Endothelial cell of umbilical vein (primary cell): ENCODE measurements around the gene KCNH8. TPM values are rescaled to one million over a fixed set of nuclear protein-coding genes. Genes with fewer than 3 reads are reported as not detected.

Experiments used
- BruUV-seq: library from RNA; stranded (reverse); fragments of 400-500 nt; replicated peaks from 2 replicates; lab custom pipeline; 2021; lab: Mats Ljungman, UMichigan
- CTCF ChIA-PET: fragments of 300-600, 350-600 bp; sonication (Branson Sonifier 250); formaldehyde crosslinking; loops from one replicate; lab custom pipeline; 2021; ENCODE audit warnings: antibody characterized with exemption, inconsistent platforms; lab: Charles Lee
- POLR2A ChIA-PET: fragments of 300-600, 350-600 bp; sonication (Branson Sonifier 250); formaldehyde crosslinking; loops from one replicate; lab custom pipeline; 2021; ENCODE audit warnings: antibody characterized with exemption, inconsistent platforms; lab: Charles Lee
- DNase-seq: peaks from one replicate; pipeline ENCODE4 v3.0.0-alpha.2; 2011; ENCODE audit warnings: low read depth, low spot score
- FAIRE-seq: peaks from 2 replicates; lab custom pipeline; 2011; peaks lifted over from hg19 to GRCh38; lab: Jason Lieb, UNC
- H2AFZ ChIP-seq: 2 replicates; pipeline ENCODE4 v1.6.0; 2012; ENCODE audit warnings: low read depth, low read length, control low read depth, inconsistent platforms
- H3K27ac ChIP-seq: 2 replicates; pipeline ENCODE4 v1.5.1; 2011; ENCODE audit warnings: low read depth, mild to moderate bottlenecking, control low read depth, low read length, moderate library complexity; ENCODE audit not compliant: insufficient read depth
- H3K27me3 ChIP-seq, 2 experiments: 2 replicates each; pipeline versions ENCODE4 v1.6.0 to v1.6.1; 2011; ENCODE audit warnings: low read length in 2 of 2, mixed read lengths in 1 of 2; ENCODE audit not compliant: control insufficient read depth in 2 of 2, insufficient read depth in 2 of 2
- H3K36me3 ChIP-seq, 2 experiments: 2 replicates in 1 of 2; 3 replicates in 1 of 2; pipeline ENCODE4 v1.5.1; 2011; ENCODE audit warnings: low read length in 2 of 2, mild to moderate bottlenecking in 1 of 2, moderate library complexity in 1 of 2; ENCODE audit not compliant: control insufficient read depth in 2 of 2, insufficient read depth in 2 of 2; ENCODE audit errors: extremely low read depth in 1 of 2
- H3K4me1 ChIP-seq: 3 replicates; pipeline ENCODE4 v1.5.1; 2011; ENCODE audit warnings: mild to moderate bottlenecking, low read length; ENCODE audit not compliant: control insufficient read depth, insufficient read depth; ENCODE audit errors: extremely low read depth
- H3K4me2 ChIP-seq: 2 replicates; pipeline ENCODE4 v1.6.1; 2011; ENCODE audit warnings: low read length, control low read depth, mixed read lengths; ENCODE audit not compliant: insufficient read depth
- H3K4me3 ChIP-seq, 3 experiments: fragments of 200-600 bp in 1 of 3; sonication (generic), shearing (Covaris generic) in 1 of 3; replicated peaks in 1 of 3; 2 replicates each; pipeline ENCODE4 v1.5.1; 2011 to 2016; ENCODE audit warnings: control low read depth in 3 of 3, low read length in 3 of 3, mild to moderate bottlenecking in 2 of 3, inconsistent platforms in 1 of 3, low read depth in 1 of 3, moderate library complexity in 1 of 3; ENCODE audit not compliant: insufficient read depth in 1 of 3
- H3K79me2 ChIP-seq: 2 replicates; pipeline ENCODE4 v1.6.0; 2012; ENCODE audit warnings: low read length, inconsistent platforms; ENCODE audit not compliant: control insufficient read depth, insufficient read depth
- H3K9ac ChIP-seq: replicated peaks from 2 replicates; pipeline ENCODE3; 2011; ENCODE audit warnings: low read length, control low read depth; ENCODE audit not compliant: insufficient read depth; ENCODE audit errors: extremely low read depth
- H3K9me1 ChIP-seq: replicated peaks from 3 replicates; pipeline ENCODE4 v1.6.0; 2011; ENCODE audit warnings: mild to moderate bottlenecking, low read length; ENCODE audit not compliant: control insufficient read depth, insufficient read depth; ENCODE audit errors: extremely low read depth
- H3K9me3 ChIP-seq: replicated peaks from 2 replicates; pipeline ENCODE4 v1.5.1; 2012; ENCODE audit warnings: low read length, inconsistent platforms; ENCODE audit not compliant: control insufficient read depth, insufficient read depth
- H4K20me1 ChIP-seq: replicated peaks from 2 replicates; pipeline ENCODE3; 2011; ENCODE audit warnings: mild to moderate bottlenecking, low read length; ENCODE audit not compliant: control insufficient read depth, insufficient read depth; ENCODE audit errors: extremely low read depth
- CTCF ChIP-seq, 2 donors: IDR thresholded peaks; 1 replicate in 1 of 2; 2 replicates in 1 of 2; pipeline ENCODE4 v1.5.1; 2011; ENCODE audit warnings: low read length in 2 of 2, mild to moderate bottlenecking in 2 of 2, moderate library complexity in 2 of 2, control low read depth in 1 of 2, inconsistent platforms in 1 of 2, low read depth in 1 of 2; ENCODE audit not compliant: insufficient read depth in 1 of 2; ENCODE audit errors: extremely low read depth in 1 of 2
- EZH2 ChIP-seq: IDR thresholded peaks from 2 replicates; pipeline ENCODE4 v1.6.1; 2012; ENCODE audit warnings: borderline replicate concordance, low read depth, mild to moderate bottlenecking, moderate library complexity, low read length, inconsistent platforms; ENCODE audit not compliant: severe bottlenecking
- FOS ChIP-seq: IDR thresholded peaks from 2 replicates; pipeline ENCODE4 v1.6.1; 2011; ENCODE audit warnings: mild to moderate bottlenecking, low read length, moderate library complexity, borderline replicate concordance; ENCODE audit not compliant: insufficient read depth
- GATA2 ChIP-seq: IDR thresholded peaks from 2 replicates; pipeline ENCODE4 v1.7.0; 2011; ENCODE audit warnings: low read depth, mild to moderate bottlenecking, moderate library complexity, mixed read lengths, low read length; ENCODE audit not compliant: insufficient read length, insufficient read depth
- JUN ChIP-seq: IDR thresholded peaks from 2 replicates; pipeline ENCODE4 v1.6.1; 2011; ENCODE audit warnings: borderline replicate concordance, low read depth; ENCODE audit not compliant: insufficient read length, insufficient read depth
- MAX ChIP-seq: IDR thresholded peaks from 2 replicates; pipeline ENCODE4 v1.6.1; 2011; ENCODE audit not compliant: insufficient read depth, insufficient read length
- MYC ChIP-seq: IDR thresholded peaks from one replicate; pipeline ENCODE4 v1.6.1; 2011; ENCODE audit warnings: mild to moderate bottlenecking, low read depth, low read length
- POLR2A ChIP-seq: IDR thresholded peaks from 2 replicates; pipeline ENCODE4 v1.6.1; 2012; ENCODE audit warnings: low read depth, mild to moderate bottlenecking, control low read depth, low read length
- POLR2AphosphoS5 ChIP-seq: IDR thresholded peaks from 2 replicates; pipeline ENCODE4 v1.6.1; 2012; ENCODE audit warnings: low read depth, mild to moderate bottlenecking, control low read depth, low read length, moderate library complexity; ENCODE audit not compliant: insufficient read depth
- dilution Hi-C: fragments of 300-500 bp; cut with MboI; formaldehyde crosslinking; loops from one replicate; pipeline ENCODE4 v1.15.0; 2019; ENCODE audit warnings: low sequenced_read_pairs; ENCODE audit not compliant: extremely low pct_ligation_motif_present
- intact Hi-C: fragments of 100-400 bp; cut with micrococcal nuclease; formaldehyde crosslinking; loops from one replicate; pipeline ENCODE4 v1.10.0; 2022
- polyA plus RNA-seq, 4 experiments: library from polyadenylated mRNA; depleted of rRNA in 3 of 4; stranded (reverse) in 3 of 4; unstranded in 1 of 4; fragments of >200 nt; gene quantifications; 2 replicates each; pipeline versions ENCODE4 v1.2.1 to v1.2.3, GENCODE V29; 2011 to 2012; ENCODE audit warnings: missing spikeins in 1 of 4
- total RNA-seq: library from RNA; stranded (reverse); gene quantifications from 2 replicates; pipeline ENCODE4 v1.2.3, GENCODE V29; 2021

Gene KCNH8
- total and polyA plus RNA-seq, 2 donors (not counting 3 experiments of a cell fraction or from before 2014, with no cell fraction given), result not detected

- H3K9ac ChIP-seq, result no peak overlapping the region
- ChIA-PET CTCF (no interaction called here), POLR2A (no interaction called here)
- H3K4me1 ChIP-seq, result no peaks in the 10 kb centered on the region
- peaks cover 4% of the 10 kb centered on the region for H3K9me3 ChIP-seq
- no peaks in the 10 kb centered on the region for H4K20me1 ChIP-seq
- H3K27me3 ChIP-seq, result no peaks in the 10 kb centered on the region
- no peak for DNase-seq
- BruUV-seq, result no TSS peak
- no peak overlapping the region for H2AFZ ChIP-seq
- no peaks in the 10 kb centered on the region for H3K36me3 ChIP-seq
- no peak overlapping the region for H3K4me2 ChIP-seq
- FAIRE-seq, result no peak
- H3K4me3 ChIP-seq, result no peak overlapping the region
- no peak overlapping the region for H3K27ac ChIP-seq
- H3K9me1 ChIP-seq, result no peaks in the 10 kb centered on the region
- dilution Hi-C loops, result no loop called here
- no peaks in the 10 kb centered on the region for H3K79me2 ChIP-seq
- intact Hi-C loops, result no loop called here
- TF ChIP-seq POLR2AphosphoS5, result no peak
- TF ChIP-seq JUN, result no peak
- no peak for TF ChIP-seq MAX
- TF ChIP-seq POLR2A, result no peak
- no peak for TF ChIP-seq MYC
- TF ChIP-seq EZH2, result no peak
- TF ChIP-seq CTCF (IDR thresholded peaks at IDR 0.05; ENCODE audit: extremely low read depth in 1 of 2, insufficient read depth in 1 of 2, low read depth in 1 of 2, low read length in 2 of 2), result no peak
- no peak for TF ChIP-seq FOS
- TF ChIP-seq GATA2, result no peak
Observed at GRCh38 chr3:19267040-19267439, 118.7 kb downstream of the KCNH8 start.
